ENCODE data around the gene SLC9A1.

DNA sequence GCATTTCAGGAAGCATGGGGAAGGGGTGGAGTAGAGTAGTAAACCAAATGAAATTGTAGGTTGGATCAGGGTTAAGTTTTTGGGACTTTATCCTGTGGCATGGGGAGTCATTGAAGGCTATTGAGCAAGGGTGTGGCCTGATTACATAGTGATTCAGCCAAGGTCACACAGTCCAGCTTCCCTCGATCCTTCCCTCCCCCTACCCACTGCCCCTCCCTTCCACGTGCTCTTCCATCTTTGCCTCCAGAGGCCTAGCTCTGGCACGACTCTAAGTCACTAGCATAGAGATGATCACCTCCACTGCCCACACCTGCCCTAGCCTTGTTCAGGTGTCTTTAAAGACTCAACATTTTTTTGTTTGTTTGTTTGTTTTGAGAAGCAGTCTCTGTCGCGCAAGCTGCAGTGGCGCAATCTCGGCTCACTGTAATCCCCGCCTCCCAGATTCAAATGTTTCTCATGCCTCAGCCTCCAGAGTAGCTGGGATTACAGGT lies 37.2 kb upstream of the SLC9A1 start:
- TF ChIP-seq, protein P1, sequence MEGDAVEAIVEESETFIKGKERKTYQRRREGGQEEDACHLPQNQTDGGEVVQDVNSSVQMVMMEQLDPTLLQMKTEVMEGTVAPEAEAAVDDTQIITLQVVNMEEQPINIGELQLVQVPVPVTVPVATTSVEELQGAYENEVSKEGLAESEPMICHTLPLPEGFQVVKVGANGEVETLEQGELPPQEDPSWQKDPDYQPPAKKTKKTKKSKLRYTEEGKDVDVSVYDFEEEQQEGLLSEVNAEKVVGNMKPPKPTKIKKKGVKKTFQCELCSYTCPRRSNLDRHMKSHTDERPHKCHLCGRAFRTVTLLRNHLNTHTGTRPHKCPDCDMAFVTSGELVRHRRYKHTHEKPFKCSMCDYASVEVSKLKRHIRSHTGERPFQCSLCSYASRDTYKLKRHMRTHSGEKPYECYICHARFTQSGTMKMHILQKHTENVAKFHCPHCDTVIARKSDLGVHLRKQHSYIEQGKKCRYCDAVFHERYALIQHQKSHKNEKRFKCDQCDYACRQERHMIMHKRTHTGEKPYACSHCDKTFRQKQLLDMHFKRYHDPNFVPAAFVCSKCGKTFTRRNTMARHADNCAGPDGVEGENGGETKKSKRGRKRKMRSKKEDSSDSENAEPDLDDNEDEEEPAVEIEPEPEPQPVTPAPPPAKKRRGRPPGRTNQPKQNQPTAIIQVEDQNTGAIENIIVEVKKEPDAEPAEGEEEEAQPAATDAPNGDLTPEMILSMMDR (IDR thresholded peaks at IDR 0.05): no peak
- TF ChIP-seq EZH2 (IDR thresholded peaks at IDR 0.05; ENCODE audit: borderline replicate concordance, insufficient read depth, low read depth, low read length, poor library complexity, severe bottlenecking): no peak
